HepG2 (cell line): ENCODE results near the gene TUG1. TPM values are rescaled to one million over a fixed set of nuclear protein-coding genes. Genes with fewer than 3 reads are reported as not detected.

ENCODE experiments used
- ATAC-seq: fragments of 200-7000 bp; cut with Tn5 transposase; 3 replicates; pipeline ENCODE4 v1.9.1; 2020; ENCODE audit warnings: mild to moderate bottlenecking, moderate library complexity
- BruUV-seq: library from RNA; stranded (reverse); fragments of 400-500 nt; replicated peaks from 2 replicates; lab custom pipeline; 2021; lab: Mats Ljungman, UMichigan
- CTCF ChIA-PET: fragments of 300-600 bp; formaldehyde crosslinking; extraction: SDS; loops from one replicate; lab custom pipeline; 2021; ENCODE audit warnings: low total read pairs, inconsistent platforms, low intra/inter-chr PET ratio; lab: Yijun Ruan, JAX
- POLR2A ChIA-PET: fragments of 350-600 bp; sonication (Branson Sonifier 250); formaldehyde crosslinking; loops from one replicate; lab custom pipeline; 2020; ENCODE audit warnings: antibody characterized with exemption, inconsistent platforms; lab: Yijun Ruan, JAX
- DNase-seq: peaks from one replicate; pipeline ENCODE4 v3.0.0-alpha.2; 2015; ENCODE audit warnings: low spot score
- FAIRE-seq: peaks from 3 replicates; lab custom pipeline; 2011; peaks lifted over from hg19 to GRCh38; lab: Jason Lieb, UNC
- H2AFZ ChIP-seq: one replicate; pipeline ENCODE4 v1.6.1; 2011; ENCODE audit warnings: low read length, inconsistent platforms
- H3K27ac ChIP-seq: fragments of 300-600 bp; 3 replicates; pipeline ENCODE4 v1.8.0; 2011; ENCODE audit warnings: mixed run types, mild to moderate bottlenecking, mixed read lengths, low read length, inconsistent platforms; ENCODE audit not compliant: insufficient read depth; ENCODE audit errors: extremely low read length
- H3K27me3 ChIP-seq, 2 experiments: fragments of 200-600 bp in 1 of 2; 2 replicates in 1 of 2; 3 replicates in 1 of 2; pipeline versions ENCODE4 v1.6.0 to v1.8.0; 2011; ENCODE audit warnings: low read length in 2 of 2, mild to moderate bottlenecking in 2 of 2, moderate library complexity in 2 of 2, inconsistent platforms in 1 of 2; ENCODE audit not compliant: insufficient read depth in 2 of 2, control insufficient read depth in 1 of 2
- H3K36me3 ChIP-seq, 2 experiments: fragments of 200-600 bp in 1 of 2; replicated peaks in 1 of 2; 2 replicates in 1 of 2; 3 replicates in 1 of 2; pipeline versions ENCODE4 v1.5.1 to v1.8.0; 2011; ENCODE audit warnings: low read length in 2 of 2, inconsistent platforms in 1 of 2; ENCODE audit not compliant: insufficient read depth in 2 of 2, control insufficient read depth in 1 of 2
- H3K4me1 ChIP-seq: 2 replicates; pipeline ENCODE4 v1.5.1; 2012; ENCODE audit warnings: low read length, inconsistent platforms; ENCODE audit not compliant: insufficient read depth
- H3K4me2 ChIP-seq: 2 replicates; pipeline ENCODE4 v1.6.0; 2011; ENCODE audit warnings: low read depth, low read length, inconsistent platforms
- H3K4me3 ChIP-seq, 3 experiments: fragments of 200-600 bp in 1 of 3; sonication (generic), shearing (Covaris generic) in 1 of 3; replicated peaks in 1 of 3; 2 replicates each; pipeline ENCODE4 v1.5.1; 2011 to 2016; ENCODE audit warnings: low read length in 3 of 3, inconsistent platforms in 2 of 3, low read depth in 2 of 3, mild to moderate bottlenecking in 2 of 3, control low read depth in 1 of 3, mixed read lengths in 1 of 3; ENCODE audit not compliant: insufficient read depth in 1 of 3
- H3K79me2 ChIP-seq: one replicate; pipeline ENCODE4 v1.6.1; 2011; ENCODE audit warnings: low read length, inconsistent platforms; ENCODE audit not compliant: insufficient read depth
- H3K9ac ChIP-seq: 2 replicates; pipeline ENCODE4 v1.6.0; 2011; ENCODE audit warnings: mild to moderate bottlenecking, low read depth, low read length, inconsistent platforms; ENCODE audit not compliant: insufficient read depth
- H3K9me3 ChIP-seq: 2 replicates; pipeline ENCODE4 v1.5.1; 2012; ENCODE audit warnings: mild to moderate bottlenecking, low read length
- H4K20me1 ChIP-seq: 2 replicates; pipeline ENCODE4 v1.6.0; 2011; ENCODE audit warnings: inconsistent platforms, mild to moderate bottlenecking, low read length, moderate library complexity; ENCODE audit not compliant: insufficient read depth
- CCAR2 ChIP-seq: fragments of 200-400 bp; formaldehyde crosslinking; optimal IDR thresholded peaks from 2 replicates; pipeline ENCODE3; 2018; ENCODE audit warnings: low read depth, mild to moderate bottlenecking, low read length, moderate library complexity
- FOXA1 ChIP-seq, 2 experiments: fragments of 450-650 bp in 1 of 2; sonication (generic) in 1 of 2; formaldehyde crosslinking in 1 of 2; IDR thresholded peaks; 2 replicates each; pipeline versions ENCODE4 v1.4.0 to v1.6.1; 2016 to 2020; ENCODE audit warnings: missing genetic modification reagents in 1 of 2
- FOXA3 ChIP-seq: IDR thresholded peaks from 2 replicates; pipeline ENCODE4 v1.6.1; 2016; ENCODE audit warnings: missing genetic modification reagents, missing compliant biosample characterization
- GFI1 ChIP-seq: sonication (generic); formaldehyde crosslinking; IDR thresholded peaks from 2 replicates; pipeline ENCODE4 v1.5.0; 2020; ENCODE audit warnings: missing genetic modification reagents, mild to moderate bottlenecking, borderline replicate concordance
- KLF6 ChIP-seq: IDR thresholded peaks from 2 replicates; pipeline ENCODE4 v1.8.0; 2016; ENCODE audit warnings: missing biosample characterization, missing genetic modification reagents
- NFRKB ChIP-seq: fragments of 450-650 bp; IDR thresholded peaks from 2 replicates; pipeline ENCODE4 v1.6.1; 2017
- ONECUT2 ChIP-seq: sonication (generic); formaldehyde crosslinking; IDR thresholded peaks from 2 replicates; pipeline ENCODE4 v1.4.0; 2020; ENCODE audit warnings: missing genetic modification reagents
- SIN3B ChIP-seq: fragments of 150-350 bp; IDR thresholded peaks from 2 replicates; pipeline ENCODE4 v1.6.1; 2014; ENCODE audit warnings: low read length
- SKI ChIP-seq: fragments of 450-650 bp; IDR thresholded peaks from one replicate; pipeline ENCODE4 v1.6.1; 2018; ENCODE audit warnings: mild to moderate bottlenecking; ENCODE audit not compliant: partially characterized antibody
- SP4 ChIP-seq: sonication (generic); formaldehyde crosslinking; IDR thresholded peaks from 2 replicates; pipeline ENCODE4 v1.8.1; 2023; ENCODE audit warnings: mild to moderate bottlenecking, missing genetic modification reagents
- ZFP36L2 ChIP-seq: sonication (generic); formaldehyde crosslinking; IDR thresholded peaks from 2 replicates; pipeline ENCODE4 v1.4.0; 2020; ENCODE audit warnings: missing genetic modification reagents
- ZNF180 ChIP-seq: sonication (generic); formaldehyde crosslinking; IDR thresholded peaks from 2 replicates; pipeline ENCODE4 v1.4.0; 2020; ENCODE audit warnings: low read depth, missing genetic modification reagents, borderline replicate concordance
- ZNF337 ChIP-seq: sonication (generic); formaldehyde crosslinking; IDR thresholded peaks from 2 replicates; pipeline ENCODE4 v1.5.1; 2020; ENCODE audit warnings: missing genetic modification reagents, low read depth, mild to moderate bottlenecking, borderline replicate concordance
- in situ Hi-C: cut with HindIII; loops from 2 replicates; pipeline ENCODE4 v1.10.0; 2017; ENCODE audit warnings: low pct_unique_long_range_greater_than_20kb; ENCODE audit not compliant: extremely low pct_ligation_motif_present
- intact Hi-C: fragments of 100-400 bp; cut with micrococcal nuclease; formaldehyde crosslinking; loops from one replicate; pipeline ENCODE4 v1.10.0; 2022; ENCODE audit not compliant: unreplicated experiment
- polyA plus RNA-seq, 8 experiments: library from polyadenylated mRNA; depleted of rRNA in 3 of 8; stranded (reverse) in 7 of 8; unstranded in 1 of 8; fragments of >200 nt; fragmentation: Illumina TruSeq in 4 of 8; extraction: Trizol in 4 of 8; gene quantifications; 2 replicates each; pipeline versions ENCODE4 v1.2.1 to v1.2.3, GENCODE V29; 2011 to 2016; ENCODE audit warnings: low read depth in 4 of 8, missing spikeins in 1 of 8, mixed read lengths in 1 of 8; ENCODE audit not compliant: insufficient read depth in 1 of 8
- total RNA-seq, 5 experiments: library from RNA; depleted of rRNA; stranded (reverse); fragments of >200 nt; fragmentation: Illumina TruSeq; extraction: Trizol; gene quantifications; 2 replicates each; pipeline ENCODE4 v1.2.3, GENCODE V29; 2016; ENCODE audit warnings: low read depth in 1 of 5
- TF ChIP-seq, protein P1 (sequence below): fragments of 450-650 bp; IDR thresholded peaks from 2 replicates; pipeline ENCODE4 v1.6.1; 2017; ENCODE audit warnings: mild to moderate bottlenecking
- TF ChIP-seq, protein P2 (sequence below): sonication (generic); formaldehyde crosslinking; IDR thresholded peaks from 2 replicates; pipeline ENCODE4 v1.5.1; 2020; ENCODE audit warnings: missing genetic modification reagents, mild to moderate bottlenecking, borderline replicate concordance
- TF ChIP-seq, protein P3 (sequence below): sonication (generic); formaldehyde crosslinking; IDR thresholded peaks from 2 replicates; pipeline ENCODE4 v1.5.1; 2020; ENCODE audit warnings: missing genetic modification reagents, mild to moderate bottlenecking, borderline replicate concordance
- TF ChIP-seq, protein P4 (sequence below): sonication (generic); formaldehyde crosslinking; IDR thresholded peaks from 2 replicates; pipeline ENCODE4 v1.8.1; 2023; ENCODE audit warnings: mild to moderate bottlenecking, missing genetic modification reagents

TUG1 gene
- total and polyA plus RNA-seq, 2 of the 13 experiments (the other 11 are each of a cell fraction or from before 2014, with no cell fraction given): 35.2 to 122 TPM

DNA sequence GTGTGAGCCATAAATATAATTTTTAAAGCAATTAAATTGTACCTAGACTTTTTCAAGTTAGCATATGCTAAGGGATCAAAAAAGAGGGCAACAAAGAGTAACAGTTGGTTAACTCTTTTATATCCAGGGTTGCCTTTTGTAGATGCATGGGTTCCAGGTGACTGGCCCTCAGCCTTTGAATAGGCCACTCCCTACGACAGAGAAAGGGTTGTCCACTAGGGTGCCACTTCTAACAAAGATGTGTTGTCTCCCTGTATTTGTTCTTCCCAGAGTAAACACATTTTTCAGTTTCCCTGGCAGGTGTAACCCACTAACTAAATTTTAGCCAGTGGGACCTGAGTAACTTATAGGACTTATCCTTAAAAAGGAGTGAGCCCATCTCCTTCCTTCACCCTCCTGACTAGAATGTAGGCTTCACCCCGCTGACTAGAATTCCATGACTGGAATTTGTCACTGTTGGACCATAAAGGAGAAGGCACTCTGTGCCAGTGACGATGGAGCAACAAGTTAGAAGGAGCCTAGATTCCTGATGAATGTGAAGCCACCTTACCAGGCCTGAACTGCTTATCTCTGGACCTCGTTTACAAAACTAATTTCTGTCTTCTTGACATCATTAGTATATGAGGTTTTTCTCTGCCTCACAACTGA is 16.6 kb downstream of the TUG1 start (continued):
- TF ChIP-seq, protein P1, sequence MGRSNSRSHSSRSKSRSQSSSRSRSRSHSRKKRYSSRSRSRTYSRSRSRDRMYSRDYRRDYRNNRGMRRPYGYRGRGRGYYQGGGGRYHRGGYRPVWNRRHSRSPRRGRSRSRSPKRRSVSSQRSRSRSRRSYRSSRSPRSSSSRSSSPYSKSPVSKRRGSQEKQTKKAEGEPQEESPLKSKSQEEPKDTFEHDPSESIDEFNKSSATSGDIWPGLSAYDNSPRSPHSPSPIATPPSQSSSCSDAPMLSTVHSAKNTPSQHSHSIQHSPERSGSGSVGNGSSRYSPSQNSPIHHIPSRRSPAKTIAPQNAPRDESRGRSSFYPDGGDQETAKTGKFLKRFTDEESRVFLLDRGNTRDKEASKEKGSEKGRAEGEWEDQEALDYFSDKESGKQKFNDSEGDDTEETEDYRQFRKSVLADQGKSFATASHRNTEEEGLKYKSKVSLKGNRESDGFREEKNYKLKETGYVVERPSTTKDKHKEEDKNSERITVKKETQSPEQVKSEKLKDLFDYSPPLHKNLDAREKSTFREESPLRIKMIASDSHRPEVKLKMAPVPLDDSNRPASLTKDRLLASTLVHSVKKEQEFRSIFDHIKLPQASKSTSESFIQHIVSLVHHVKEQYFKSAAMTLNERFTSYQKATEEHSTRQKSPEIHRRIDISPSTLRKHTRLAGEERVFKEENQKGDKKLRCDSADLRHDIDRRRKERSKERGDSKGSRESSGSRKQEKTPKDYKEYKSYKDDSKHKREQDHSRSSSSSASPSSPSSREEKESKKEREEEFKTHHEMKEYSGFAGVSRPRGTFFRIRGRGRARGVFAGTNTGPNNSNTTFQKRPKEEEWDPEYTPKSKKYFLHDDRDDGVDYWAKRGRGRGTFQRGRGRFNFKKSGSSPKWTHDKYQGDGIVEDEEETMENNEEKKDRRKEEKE: no peak
- TF ChIP-seq FOXA1 (IDR thresholded peaks at IDR 0.05) (no peak), FOXA1 (CRISPR knock-in tag; IDR thresholded peaks at IDR 0.05) (peak; percentile 46; the same call in 1 of the 2 replicates), KLF6 (no peak), SKI (no peak), CCAR2 (no peak), ZFP36L2 (no peak), FOXA3 (CRISPR knock-in tag) (peak; percentile 54; the same call in 1 of the 2 replicates), GFI1 (CRISPR knock-in tag) (no peak)
- TF ChIP-seq, protein P2, sequence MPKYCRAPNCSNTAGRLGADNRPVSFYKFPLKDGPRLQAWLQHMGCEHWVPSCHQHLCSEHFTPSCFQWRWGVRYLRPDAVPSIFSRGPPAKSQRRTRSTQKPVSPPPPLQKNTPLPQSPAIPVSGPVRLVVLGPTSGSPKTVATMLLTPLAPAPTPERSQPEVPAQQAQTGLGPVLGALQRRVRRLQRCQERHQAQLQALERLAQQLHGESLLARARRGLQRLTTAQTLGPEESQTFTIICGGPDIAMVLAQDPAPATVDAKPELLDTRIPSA (CRISPR knock-in tag): no peak

DNA sequence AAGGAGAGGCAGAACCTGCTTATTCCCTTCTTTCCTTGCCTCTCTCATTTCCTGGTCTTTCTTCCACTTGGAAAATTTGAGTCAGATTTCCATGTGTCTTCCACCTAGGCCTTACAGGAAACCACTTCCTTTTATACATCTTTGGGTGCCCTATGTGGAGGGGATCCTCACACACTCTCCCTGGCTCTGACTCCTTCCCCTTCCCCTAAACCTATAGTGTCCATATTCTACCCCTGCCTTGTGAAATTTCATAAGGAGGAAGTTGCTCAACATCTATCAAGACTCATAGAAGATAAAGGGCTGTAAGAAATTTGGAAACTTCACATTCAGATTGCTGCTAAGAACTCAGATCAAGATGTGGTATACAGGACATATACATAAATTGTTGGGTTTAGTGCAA is 20.4 kb downstream of the TUG1 start:
- Histone ChIP-seq H3K27me3 (peaks cover 0 to 5% of the 10 kb centered on the region in 2 experiments; a peak in 1 of 5 replicates), H3K9ac (no peak overlapping the region), H3K36me3 (no peaks in the 10 kb centered on the region), H3K9me3 (no peaks in the 10 kb centered on the region), H3K27ac (no peak overlapping the region), H3K4me3 (no peak overlapping the region), H3K79me2 (no peaks in the 10 kb centered on the region), H3K4me1 (peaks cover 25% of the 10 kb centered on the region), H4K20me1 (no peaks in the 10 kb centered on the region), H3K4me2 (no peak overlapping the region), H2AFZ (no peak overlapping the region)
- FAIRE-seq (no peak), ATAC-seq (no peak), DNase-seq (no peak)
- in situ Hi-C loops: no loop called here
- CTCF ChIA-PET: no interaction called here
- POLR2A ChIA-PET: no interaction called here
- intact Hi-C loops: no loop called here
- BruUV-seq: no TSS peak
- TF ChIP-seq ZNF337 (CRISPR knock-in tag) (no peak), NFRKB (no peak), ONECUT2 (CRISPR knock-in tag) (no peak), SIN3B (no peak), ZNF180 (CRISPR knock-in tag) (no peak), SP4 (CRISPR knock-in tag) (no peak)
- TF ChIP-seq, protein P3, sequence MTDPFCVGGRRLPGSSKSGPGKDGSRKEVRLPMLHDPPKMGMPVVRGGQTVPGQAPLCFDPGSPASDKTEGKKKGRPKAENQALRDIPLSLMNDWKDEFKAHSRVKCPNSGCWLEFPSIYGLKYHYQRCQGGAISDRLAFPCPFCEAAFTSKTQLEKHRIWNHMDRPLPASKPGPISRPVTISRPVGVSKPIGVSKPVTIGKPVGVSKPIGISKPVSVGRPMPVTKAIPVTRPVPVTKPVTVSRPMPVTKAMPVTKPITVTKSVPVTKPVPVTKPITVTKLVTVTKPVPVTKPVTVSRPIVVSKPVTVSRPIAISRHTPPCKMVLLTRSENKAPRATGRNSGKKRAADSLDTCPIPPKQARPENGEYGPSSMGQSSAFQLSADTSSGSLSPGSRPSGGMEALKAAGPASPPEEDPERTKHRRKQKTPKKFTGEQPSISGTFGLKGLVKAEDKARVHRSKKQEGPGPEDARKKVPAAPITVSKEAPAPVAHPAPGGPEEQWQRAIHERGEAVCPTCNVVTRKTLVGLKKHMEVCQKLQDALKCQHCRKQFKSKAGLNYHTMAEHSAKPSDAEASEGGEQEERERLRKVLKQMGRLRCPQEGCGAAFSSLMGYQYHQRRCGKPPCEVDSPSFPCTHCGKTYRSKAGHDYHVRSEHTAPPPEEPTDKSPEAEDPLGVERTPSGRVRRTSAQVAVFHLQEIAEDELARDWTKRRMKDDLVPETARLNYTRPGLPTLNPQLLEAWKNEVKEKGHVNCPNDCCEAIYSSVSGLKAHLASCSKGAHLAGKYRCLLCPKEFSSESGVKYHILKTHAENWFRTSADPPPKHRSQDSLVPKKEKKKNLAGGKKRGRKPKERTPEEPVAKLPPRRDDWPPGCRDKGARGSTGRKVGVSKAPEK: no peak
- TF ChIP-seq, protein P4, sequence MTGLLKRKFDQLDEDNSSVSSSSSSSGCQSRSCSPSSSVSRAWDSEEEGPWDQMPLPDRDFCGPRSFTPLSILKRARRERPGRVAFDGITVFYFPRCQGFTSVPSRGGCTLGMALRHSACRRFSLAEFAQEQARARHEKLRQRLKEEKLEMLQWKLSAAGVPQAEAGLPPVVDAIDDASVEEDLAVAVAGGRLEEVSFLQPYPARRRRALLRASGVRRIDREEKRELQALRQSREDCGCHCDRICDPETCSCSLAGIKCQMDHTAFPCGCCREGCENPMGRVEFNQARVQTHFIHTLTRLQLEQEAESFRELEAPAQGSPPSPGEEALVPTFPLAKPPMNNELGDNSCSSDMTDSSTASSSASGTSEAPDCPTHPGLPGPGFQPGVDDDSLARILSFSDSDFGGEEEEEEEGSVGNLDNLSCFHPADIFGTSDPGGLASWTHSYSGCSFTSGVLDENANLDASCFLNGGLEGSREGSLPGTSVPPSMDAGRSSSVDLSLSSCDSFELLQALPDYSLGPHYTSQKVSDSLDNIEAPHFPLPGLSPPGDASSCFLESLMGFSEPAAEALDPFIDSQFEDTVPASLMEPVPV (CRISPR knock-in tag): no peak
